NCI-H2227 (cell line): ENCODE data around the gene KIF26B.
"Not testable (repeated sequence)": the region's sequence is repeated elsewhere in the genome, so short reads cannot be mapped to it uniquely, and the experiment has no call there.

Experiments used
- DNase-seq: peaks from one replicate; lab custom pipeline; 2025; ENCODE audit not compliant: unreplicated experiment; lab: John Stamatoyannopoulos, UW

KIF26B gene

DNA sequence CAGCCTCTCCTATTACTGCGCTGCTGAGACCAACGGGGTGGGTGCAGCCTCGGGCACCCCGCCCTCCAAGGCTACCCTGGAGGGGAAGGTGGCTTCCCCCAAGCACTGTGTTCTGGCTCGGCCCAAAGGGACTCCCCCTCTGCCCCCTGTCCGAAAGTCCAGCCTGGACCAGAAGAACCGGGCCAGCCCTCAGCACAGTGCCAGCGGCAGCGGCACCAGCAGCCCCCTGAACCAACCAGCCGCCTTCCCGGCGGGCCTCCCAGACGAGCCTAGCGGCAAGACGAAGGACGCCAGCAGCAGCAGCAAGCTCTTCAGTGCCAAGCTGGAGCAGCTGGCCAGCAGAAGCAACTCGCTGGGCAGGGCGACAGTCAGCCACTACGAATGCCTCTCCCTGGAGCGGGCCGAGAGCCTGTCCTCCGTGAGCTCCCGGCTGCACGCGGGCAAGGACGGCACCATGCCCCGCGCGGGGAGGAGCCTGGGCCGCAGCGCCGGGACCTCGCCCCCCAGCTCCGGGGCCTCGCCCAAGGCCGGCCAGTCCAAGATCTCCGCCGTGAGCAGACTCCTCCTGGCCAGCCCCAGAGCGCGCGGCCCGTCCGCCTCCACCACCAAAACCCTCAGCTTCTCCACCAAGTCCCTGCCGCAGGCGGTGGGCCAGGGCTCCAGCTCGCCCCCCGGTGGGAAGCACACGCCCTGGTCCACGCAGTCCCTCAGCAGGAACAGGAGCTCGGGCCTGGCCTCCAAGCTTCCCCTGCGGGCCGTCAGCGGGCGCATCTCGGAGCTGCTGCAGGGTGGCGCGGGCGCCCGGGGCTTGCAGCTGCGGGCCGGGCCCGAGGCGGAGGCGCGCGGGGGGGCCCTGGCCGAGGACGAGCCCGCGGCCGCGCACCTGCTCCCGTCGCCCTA is 533.1 kb downstream of the KIF26B start:
- DNase-seq = no peak

DNA sequence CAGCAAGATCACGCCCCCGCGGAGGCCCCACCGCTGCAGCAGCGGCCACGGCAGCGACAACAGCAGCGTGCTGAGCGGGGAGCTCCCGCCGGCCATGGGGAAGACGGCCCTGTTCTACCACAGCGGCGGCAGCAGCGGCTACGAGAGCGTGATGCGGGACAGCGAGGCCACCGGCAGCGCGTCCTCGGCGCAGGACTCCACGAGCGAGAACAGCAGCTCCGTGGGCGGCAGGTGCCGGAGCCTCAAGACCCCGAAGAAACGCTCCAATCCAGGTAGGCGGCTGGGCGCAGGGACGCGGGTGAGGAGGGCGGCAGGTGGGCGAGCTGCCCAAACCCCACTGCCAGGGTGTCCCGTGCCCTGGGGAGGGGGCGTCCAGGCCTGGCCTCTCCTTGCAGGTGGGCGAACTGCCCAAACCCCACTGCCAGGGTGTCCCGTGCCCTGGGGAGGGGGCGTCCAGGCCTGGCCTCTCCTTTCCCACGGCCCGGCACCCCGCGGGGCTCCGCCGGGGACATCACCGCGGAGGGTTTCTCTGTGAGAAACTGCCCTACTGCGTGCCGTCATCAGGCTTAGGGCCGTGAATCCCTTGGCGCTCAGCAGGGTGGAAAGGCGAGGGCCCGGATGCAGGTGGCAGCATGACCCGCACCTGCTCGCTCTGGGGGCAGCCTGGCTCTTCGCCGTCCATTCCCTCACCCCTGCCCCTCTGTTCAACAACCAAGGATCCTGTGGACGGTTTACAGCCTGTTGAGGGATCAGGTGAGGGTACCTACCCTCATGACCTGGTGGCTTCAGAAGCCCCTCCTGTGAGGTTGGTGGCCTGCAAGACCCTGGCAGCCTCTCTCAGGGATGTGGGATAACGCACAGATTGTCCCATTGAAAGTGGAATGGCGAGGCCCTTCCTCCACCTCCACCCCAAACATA is 534.0 kb downstream of the KIF26B start:
- no peak for DNase-seq

DNA sequence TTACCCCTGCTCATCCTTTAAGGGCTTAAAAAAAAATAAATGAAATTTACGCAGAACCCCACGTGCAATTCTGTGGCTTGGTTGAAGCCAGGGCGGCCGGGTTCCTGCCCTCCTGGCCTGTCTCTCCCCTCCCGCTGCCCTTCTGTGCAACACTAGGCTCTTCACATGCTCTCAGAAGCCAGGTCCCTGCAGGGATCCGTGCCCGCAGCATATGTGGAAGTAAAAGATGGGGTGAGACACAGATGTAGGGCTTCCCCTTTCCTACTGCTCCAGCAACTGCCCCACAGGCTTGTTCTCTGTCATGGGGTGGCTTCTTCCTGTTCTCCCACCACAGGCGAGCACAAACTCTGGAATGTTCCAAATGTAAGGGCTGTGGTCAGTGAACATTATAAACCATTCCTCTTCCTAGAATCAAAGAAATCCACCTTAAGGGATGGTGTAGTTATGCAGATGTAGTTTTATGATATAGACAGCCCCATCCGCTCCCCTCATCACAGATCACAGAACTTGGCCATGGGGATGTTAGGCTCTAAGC is 535.4 kb downstream of the KIF26B start:
- DNase-seq = no peak

DNA sequence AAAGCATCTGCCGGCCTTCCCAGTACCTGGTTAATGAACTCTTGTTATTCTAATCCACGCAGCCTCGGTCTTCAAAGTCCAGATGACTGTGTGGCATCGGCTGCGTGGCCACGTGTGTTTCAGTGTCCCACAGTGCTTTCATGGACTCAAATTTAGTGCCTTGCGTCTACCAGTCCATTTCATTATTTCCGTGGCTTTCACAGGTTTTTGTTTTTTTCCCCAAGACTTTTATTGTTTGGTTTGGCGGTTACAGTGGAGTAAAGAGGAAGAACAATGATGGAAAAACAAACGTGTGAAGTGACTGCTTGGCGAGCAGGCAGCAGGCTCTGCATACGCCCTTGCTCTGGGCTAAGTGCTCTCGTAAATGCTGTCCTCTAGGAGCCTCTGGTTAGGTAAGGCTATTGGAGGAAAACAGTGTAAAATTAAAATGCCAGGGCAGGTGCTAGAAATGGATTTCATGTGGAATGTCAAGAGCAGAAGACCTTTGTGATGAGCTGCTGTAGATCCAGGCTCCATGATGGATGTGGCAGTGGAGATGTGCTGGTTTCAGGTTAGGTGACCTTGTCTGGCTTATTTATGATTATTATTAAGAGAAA is 536.3 kb downstream of the KIF26B start:
- no peak for DNase-seq

DNA sequence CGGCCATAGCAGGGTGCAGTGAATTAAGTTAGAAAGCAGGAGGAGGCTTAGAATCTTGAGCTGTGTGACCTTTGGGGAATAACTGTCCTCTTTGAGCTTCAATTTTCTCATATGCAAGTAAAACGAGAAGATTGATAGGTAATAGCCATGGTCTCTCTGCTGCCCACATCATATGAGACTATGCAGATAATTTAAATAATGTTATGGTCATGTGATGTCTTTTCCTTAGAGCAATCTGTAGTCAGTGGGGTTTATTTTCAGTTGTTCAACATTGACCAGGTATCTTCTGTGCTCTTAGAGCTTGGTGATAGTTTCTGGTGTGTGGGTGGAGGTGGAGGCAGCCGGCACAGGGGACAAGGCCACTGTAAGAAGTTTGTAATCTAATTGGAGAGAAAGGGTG is 537.1 kb downstream of the KIF26B start:
- DNase-seq = no peak

DNA sequence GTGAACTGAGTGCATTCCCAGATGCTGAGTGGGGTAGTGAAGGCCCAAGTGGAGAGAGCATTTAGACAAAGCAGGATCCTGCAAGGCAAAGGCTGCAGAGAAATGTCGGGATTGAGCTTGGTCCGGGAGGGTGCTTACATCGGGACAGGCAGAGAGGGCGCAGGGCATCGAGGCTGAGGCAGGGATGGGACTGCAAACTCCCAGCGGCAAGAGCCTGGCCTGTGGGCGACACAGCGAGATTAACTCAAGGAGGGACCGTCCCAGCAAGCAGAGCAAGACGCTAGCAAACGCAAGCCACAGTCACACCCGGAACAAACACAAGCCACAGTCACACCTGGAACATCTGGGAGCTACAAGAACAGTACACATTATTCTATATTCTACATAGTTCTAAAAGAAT is 537.5 kb downstream of the KIF26B start:
- no peak for DNase-seq

DNA sequence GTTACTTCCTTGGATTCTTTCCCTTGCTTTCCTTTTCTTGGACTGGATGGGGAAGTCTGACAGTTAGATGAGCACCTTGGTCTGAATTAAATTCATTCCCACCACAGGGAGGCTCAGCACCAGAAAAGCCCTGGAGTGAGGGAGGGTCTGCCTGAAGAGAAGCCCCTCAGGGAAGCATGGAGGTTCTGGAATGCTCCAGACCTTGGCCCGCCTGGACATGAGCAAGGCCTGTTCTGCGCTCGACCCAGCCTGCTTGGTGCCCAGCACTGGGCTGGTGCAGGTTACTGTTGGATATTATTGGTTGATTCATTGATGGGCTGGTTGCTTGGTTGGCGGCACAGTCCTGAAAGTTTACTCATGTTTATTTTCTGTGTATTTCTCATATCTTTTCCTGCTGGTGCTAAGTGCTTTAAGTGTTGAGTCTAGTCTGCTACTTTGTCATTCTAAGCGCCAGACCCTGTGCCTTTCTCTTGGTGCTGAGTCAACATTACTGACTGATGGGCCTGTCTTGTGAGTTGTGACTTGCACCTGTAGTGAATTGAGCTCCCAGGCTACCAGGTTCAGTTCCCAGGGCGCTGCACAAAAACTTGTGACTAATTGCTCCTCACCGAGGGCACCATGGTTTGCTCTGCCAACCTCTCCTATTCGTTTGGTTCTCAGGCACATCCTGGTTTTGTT is 538.5 kb downstream of the KIF26B start:
- no peak for DNase-seq

DNA sequence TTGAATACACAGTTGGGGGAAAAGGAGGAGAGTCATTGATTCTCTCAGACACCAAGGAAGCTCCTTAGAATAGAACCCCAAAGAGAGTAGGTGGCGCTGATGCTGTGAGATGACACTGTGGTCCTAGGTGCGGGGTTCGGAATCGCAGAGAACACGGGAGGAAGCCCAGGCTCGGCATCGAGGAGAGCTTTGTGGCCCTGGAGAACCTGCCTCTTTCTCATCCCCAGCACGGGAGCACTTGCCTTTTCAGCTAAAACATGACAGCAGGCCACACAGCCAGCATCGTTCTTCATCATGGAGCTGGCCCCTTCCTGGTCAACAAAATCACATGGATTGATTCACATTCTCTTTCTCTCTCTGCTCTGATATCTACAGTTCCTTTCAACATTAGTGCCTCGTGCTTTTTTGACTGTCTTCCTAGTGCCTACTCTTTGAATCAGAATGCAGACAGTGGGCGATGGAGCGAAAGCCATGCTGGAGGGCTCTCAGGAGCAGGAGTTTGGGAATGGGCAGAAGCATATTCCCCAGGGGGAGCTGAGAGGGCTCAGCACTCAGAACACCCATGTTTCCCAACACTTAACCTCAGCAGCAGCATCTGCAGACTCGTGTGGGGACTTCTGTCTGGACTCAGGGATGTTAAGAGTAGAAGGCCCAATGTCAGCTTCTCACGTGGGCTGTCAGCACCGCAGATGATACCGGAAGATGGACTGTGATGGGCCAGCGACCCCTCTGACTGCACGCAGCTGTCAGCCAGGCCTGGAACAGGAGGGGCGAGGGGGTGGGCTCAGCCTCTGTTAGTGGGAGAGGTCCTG is 539.4 kb downstream of the KIF26B start:
- DNase-seq = no peak

DNA sequence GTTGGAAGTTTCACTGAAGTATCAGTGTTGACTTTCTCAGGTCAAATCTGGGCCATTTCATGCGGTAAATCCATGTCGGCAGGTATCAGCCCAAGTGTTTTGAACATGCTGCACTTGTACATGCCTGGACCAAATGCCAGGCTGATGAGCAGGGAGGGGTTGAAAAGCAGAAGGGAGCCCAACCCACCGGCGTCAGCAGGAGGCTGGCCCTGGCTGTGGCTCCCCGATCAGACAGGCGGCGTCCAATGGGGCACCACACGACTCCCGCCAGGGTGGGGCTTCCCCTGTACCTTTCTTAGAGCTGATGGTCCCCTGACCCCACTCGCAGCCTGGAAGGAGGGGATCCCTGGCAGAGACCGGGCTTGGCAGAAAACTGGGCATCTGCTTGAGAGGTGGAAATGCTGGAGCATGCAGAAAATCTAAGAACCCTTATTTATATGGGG is 540.0 kb downstream of the KIF26B start:
- DNase-seq = no peak

DNA sequence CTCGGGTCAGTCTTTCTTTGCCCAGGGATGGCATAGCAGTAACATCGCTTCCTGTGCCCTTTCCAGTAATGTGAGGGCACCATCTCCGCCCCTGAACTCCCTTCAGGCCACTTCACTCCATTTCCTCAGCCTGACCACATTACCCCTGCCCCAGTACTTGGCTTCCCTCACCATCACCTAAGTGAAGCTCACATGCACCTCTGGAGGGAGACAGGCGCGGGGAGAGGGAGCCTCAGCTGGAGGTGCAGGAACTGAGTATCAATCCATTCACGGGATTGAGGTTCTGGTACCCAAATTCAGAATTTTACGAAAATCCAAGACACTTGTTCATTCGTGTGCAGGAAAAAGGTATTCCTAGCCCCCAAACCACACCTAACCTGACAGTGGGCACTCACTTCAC is 540.4 kb downstream of the KIF26B start:
- no peak for DNase-seq

DNA sequence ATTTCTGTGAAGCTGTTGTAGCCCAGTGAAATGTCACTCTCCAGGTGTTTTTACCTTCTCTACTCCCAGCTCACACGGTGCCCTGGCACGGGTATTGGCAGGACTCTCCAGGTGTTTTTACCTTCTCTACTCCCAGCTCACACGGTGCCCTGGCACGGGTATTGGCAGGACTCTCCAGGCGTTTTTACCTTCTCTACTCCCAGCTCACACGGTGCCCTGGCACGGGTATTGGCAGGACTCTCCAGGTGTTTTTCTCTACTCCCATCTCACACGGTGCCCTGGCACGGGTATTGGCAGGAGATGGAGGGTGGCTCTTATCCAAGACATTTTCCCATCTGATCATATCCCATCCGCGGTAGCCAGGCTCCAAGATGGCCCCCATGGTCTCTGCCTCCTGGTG is 540.9 kb downstream of the KIF26B start:
- DNase-seq = not testable (repeated sequence)

DNA sequence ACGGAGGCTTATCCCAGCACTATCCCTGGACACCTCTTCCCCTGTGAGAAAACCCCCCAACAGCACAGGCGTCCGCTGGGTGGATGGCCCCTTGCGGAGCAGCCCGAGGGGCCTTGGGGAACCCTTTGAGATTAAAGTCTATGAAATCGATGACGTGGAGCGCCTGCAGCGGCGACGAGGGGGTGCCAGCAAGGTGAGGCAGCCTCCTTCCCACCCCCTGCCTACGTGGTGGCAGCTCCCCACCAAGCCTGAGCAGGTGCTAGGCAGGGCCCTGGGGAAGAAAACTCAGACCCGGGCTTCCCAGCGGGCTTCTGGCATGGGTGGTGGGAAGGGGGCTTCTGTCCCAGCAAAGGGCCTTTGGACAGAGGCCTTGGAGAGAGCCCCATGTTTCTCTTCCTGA is 543.3 kb downstream of the KIF26B start:
- no peak for DNase-seq

DNA sequence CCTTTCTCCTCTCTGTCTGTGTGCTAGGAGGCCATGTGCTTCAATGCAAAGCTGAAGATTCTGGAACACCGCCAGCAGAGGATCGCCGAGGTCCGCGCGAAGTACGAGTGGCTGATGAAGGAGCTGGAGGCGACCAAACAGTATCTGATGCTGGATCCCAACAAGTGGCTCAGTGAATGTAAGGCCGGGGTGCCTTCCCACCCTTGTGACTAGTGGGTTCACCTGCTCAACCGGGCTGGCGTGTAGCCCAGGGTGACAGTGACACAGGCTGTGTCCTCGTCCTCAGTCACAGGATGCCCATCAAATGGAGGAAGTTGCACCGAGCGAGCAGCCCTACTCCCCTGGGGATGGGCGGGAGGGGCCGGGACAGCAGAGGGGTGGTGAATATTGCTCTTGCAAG is 544.1 kb downstream of the KIF26B start:
- no peak for DNase-seq

DNA sequence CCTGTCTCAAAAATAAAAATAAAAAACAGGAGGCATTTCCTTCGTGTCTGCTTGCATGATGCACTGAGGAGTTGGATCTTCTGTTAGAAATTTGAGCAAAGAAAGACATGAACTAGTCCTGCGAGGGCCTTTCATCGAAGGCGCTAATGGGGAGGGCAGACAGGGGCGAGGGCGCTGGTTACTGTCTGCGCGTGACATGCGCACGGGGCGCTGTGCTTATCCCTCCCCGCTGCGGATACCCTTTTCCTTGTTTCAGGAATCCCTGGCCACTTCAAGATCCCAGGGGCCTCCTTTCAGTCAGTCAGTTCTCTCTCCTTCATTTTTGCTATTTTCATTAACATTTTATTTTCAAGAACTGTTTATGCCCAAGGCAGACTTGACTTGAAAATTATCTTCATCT is 545.8 kb downstream of the KIF26B start:
- DNase-seq = no peak

DNA sequence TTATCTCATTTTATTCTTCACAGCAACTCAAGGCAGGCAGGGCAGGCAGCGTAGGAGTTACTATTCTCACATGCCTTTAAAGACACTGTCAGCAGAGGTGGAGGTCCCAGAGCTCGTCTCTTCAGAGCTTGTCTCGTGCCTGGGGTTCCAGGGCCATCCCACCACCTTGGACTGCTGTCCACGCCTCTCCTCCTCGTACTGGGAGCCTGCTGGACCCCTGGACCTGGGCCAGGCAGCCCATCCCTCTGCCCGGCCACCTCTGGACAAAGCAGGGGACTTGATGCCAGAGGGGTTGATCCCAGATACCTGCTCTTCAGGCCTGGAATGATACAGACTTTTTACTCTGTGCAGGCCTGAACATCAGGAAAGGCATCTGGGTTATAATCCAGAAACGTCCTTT is 546.8 kb downstream of the KIF26B start:
- DNase-seq = no peak

DNA sequence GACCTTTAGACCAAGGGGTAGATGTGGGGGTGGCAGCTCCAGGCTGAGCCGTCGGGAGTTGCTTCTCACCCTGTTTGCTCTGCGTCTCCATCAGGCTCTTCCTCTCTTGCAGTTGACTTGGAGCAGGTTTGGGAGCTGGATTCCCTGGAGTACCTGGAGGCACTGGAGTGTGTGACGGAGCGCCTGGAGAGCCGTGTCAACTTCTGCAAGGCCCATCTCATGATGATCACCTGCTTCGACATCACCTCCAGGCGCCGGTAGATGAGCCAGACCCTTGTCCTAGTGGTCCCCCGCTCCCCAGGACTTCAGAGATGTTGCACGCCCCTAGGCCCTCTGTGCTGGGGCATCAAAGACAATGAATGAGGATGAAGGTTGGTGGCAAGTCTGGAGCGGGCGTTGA is 547.6 kb downstream of the KIF26B start:
- DNase-seq = no peak

DNA sequence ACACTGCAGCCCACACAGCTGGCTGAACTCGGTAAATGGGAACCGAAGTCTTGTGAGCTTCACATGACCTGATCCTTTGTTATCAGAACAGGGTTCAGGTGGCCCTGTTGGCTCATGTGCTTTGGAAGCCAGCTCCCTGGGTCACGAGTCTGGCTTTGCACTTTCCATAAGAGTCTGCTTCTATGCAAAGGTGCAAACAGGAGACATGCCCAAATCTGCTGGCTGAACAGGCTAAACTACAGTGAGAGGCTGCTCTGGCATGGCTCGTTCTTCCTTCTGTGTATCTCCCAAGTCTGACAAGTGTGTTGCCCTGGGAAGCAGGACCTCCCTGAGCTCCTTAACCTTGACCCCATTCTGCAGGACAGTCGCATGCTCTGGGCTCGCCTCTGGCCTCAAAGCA is 549.6 kb downstream of the KIF26B start:
- no peak for DNase-seq

DNA sequence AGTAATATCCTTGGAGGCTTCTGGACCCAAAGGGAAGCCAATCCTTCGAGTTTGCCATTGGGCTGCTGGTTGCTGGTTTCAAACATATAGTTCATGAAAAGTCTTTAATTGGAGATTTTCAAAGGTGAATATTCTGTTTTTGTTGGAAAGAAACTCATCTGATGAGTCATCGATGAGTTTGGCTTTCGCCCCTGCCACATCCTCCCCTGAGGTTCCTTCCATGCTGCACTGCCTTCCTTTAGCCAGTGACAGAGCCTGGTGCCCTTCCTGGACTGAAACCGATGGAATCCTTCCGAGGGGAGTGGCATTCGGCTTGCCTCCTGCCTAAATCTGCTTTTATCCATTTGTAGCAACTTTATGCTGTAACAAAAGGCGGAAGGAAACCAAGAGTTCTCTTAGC is 550.0 kb downstream of the KIF26B start:
- no peak for DNase-seq

DNA sequence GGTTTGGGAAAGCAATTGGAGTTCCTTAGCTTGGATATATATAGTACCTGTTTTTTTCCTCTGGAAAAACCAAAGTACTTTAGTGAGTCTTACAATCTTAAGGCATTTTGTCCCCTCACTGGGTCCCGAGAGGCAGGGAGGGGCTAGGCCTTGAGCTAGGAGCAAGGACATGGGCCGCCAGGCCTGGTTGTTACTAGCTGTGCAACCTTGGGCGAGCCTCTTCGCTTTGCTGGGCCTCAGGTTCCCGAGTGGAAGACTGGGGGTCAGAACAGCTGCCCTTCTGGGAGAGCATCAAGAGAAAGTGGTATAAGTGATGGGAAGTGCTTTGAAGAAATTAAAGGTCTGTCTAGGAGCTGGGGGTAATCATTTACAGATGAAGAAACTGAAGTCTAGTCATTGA is 553.2 kb downstream of the KIF26B start:
- no peak for DNase-seq
